ENCODE measurements around the gene CFB. TPM values are rescaled to one million over a fixed set of nuclear protein-coding genes. Genes with fewer than 3 reads are reported as not detected.
A peak's percentile ranks its signal among the peaks of the same experiment; 100 is the strongest.

CFB gene
- total RNA-seq (2014; rRNA removed; shearing (Covaris generic)), result 0.50 and 0.58 TPM in 2 replicates

- H3K27ac ChIP-seq, result no peak within 1 kb of the TSS; the same call in 1 of the 2 replicates
- H3K4me3 ChIP-seq, result no peak within 1 kb of the TSS
- no peaks in the 10 kb centered on the region for H3K9me3 ChIP-seq (replicated peaks)
- peaks cover 15% of the 10 kb centered on the region for H3K4me1 ChIP-seq (replicated peaks)
- H3K36me3 ChIP-seq, result peaks cover 1% of the 10 kb centered on the region
- no peaks in the 10 kb centered on the region for H3K27me3 ChIP-seq (replicated peaks)
- peak in 1 of 2 experiments; percentile 44 for DNase-seq (ENCODE audit: low read depth in 1 of 2, low spot score in 2 of 2)
These were observed at the start of gene CFB for GRCh38 chr6:31945507-31946369. CFB (plus strand) TSS chr6:31946095; CDS start chr6:31946222, 127 bp downstream.

GRCh38 chr6:31896493-31896855 lies 49.4 kb upstream of the CFB start:
- H3K4me3 ChIP-seq, result peak overlapping the region; percentile 86
- H3K36me3 ChIP-seq, result peaks cover 45% of the 10 kb centered on the region
- no peak for DNase-seq (ENCODE audit: low read depth in 1 of 2, low spot score in 2 of 2)
- H3K4me1 ChIP-seq (replicated peaks), result peaks cover 20% of the 10 kb centered on the region
- H3K9me3 ChIP-seq (replicated peaks), result no peaks in the 10 kb centered on the region
- no peaks in the 10 kb centered on the region for H3K27me3 ChIP-seq (replicated peaks)
- H3K27ac ChIP-seq, result peak overlapping the region; percentile 3; the same call in 1 of the 2 replicates

GRCh38 chr6:31896856-31897611 lies 48.9 kb upstream of the CFB start:
- Histone ChIP-seq H3K4me3 (peak overlapping the region; percentile 86), H3K4me1 (replicated peaks) (peaks cover 20% of the 10 kb centered on the region), H3K9me3 (replicated peaks) (no peaks in the 10 kb centered on the region), H3K27ac (peak overlapping the region; percentile 3; the same call in 1 of the 2 replicates), H3K36me3 (peaks cover 42% of the 10 kb centered on the region), H3K27me3 (replicated peaks) (no peaks in the 10 kb centered on the region)
- no peak for DNase-seq (ENCODE audit: low read depth in 1 of 2, low spot score in 2 of 2)

- Histone ChIP-seq H3K9me3 (replicated peaks) (no peaks in the 10 kb centered on the region), H3K4me1 (replicated peaks) (peaks cover 27% of the 10 kb centered on the region), H3K27me3 (replicated peaks) (no peaks in the 10 kb centered on the region), H3K36me3 (peaks cover 34% of the 10 kb centered on the region), H3K4me3 (peak within 1 kb of the TSS; percentile 86), H3K27ac (peak within 1 kb of the TSS; percentile 3; the same call in 1 of the 2 replicates)
- peak; percentile 82 for DNase-seq (ENCODE audit: low read depth in 1 of 2, low spot score in 2 of 2)
These were observed 48.1 kb upstream of the CFB start, which contains the start of gene EHMT2 for GRCh38 chr6:31897612-31898382. EHMT2 (minus strand) TSS chr6:31897698; CDS start chr6:31897677, 21 bp downstream.

- Histone ChIP-seq H3K9me3 (replicated peaks) (no peaks in the 10 kb centered on the region), H3K4me3 (peak overlapping the region; percentile 86), H3K27ac (no peak overlapping the region), H3K4me1 (replicated peaks) (peaks cover 29% of the 10 kb centered on the region), H3K27me3 (replicated peaks) (no peaks in the 10 kb centered on the region), H3K36me3 (peaks cover 27% of the 10 kb centered on the region)
- DNase-seq (ENCODE audit: low read depth in 1 of 2, low spot score in 2 of 2), result peak in 1 of 2 experiments; percentile 44
These were observed 47.4 kb upstream of the CFB start for GRCh38 chr6:31898383-31899011.

- Histone ChIP-seq H3K4me1 (replicated peaks) (peaks cover 29% of the 10 kb centered on the region), H3K9me3 (replicated peaks) (no peaks in the 10 kb centered on the region), H3K36me3 (peaks cover 25% of the 10 kb centered on the region), H3K27me3 (replicated peaks) (no peaks in the 10 kb centered on the region), H3K27ac (no peak overlapping the region), H3K4me3 (no peak overlapping the region)
- DNase-seq (ENCODE audit: low read depth in 1 of 2, low spot score in 2 of 2), result no peak
These were observed 46.7 kb upstream of the CFB start for GRCh38 chr6:31899215-31899614.

- Histone ChIP-seq H3K9me3 (replicated peaks) (no peaks in the 10 kb centered on the region), H3K4me3 (no peak overlapping the region), H3K36me3 (peaks cover 18% of the 10 kb centered on the region), H3K27ac (no peak overlapping the region), H3K4me1 (replicated peaks) (peaks cover 29% of the 10 kb centered on the region), H3K27me3 (replicated peaks) (no peaks in the 10 kb centered on the region)
- no peak for DNase-seq (ENCODE audit: low read depth in 1 of 2, low spot score in 2 of 2)
These were observed 45.8 kb upstream of the CFB start for GRCh38 chr6:31899882-31900722.

- Histone ChIP-seq H3K27me3 (replicated peaks) (no peaks in the 10 kb centered on the region), H3K27ac (no peak overlapping the region), H3K9me3 (replicated peaks) (no peaks in the 10 kb centered on the region), H3K4me3 (peak overlapping the region; percentile 51), H3K4me1 (replicated peaks) (peaks cover 29% of the 10 kb centered on the region), H3K36me3 (peaks cover 12% of the 10 kb centered on the region)
- no peak for DNase-seq (ENCODE audit: low read depth in 1 of 2, low spot score in 2 of 2)
These were observed 44.9 kb upstream of the CFB start for GRCh38 chr6:31900917-31901414.

GRCh38 chr6:31901415-31901952 lies 44.4 kb upstream of the CFB start:
- no peaks in the 10 kb centered on the region for H3K9me3 ChIP-seq (replicated peaks)
- peak in 1 of 2 experiments; percentile 28 for DNase-seq (ENCODE audit: low read depth in 1 of 2, low spot score in 2 of 2)
- no peaks in the 10 kb centered on the region for H3K27me3 ChIP-seq (replicated peaks)
- H3K4me3 ChIP-seq, result peak overlapping the region; percentile 51
- peaks cover 9% of the 10 kb centered on the region for H3K36me3 ChIP-seq
- 0 out of 2 replicates have a peak overlapping the region, but pooled peaks have one; percentile 18 for H3K27ac ChIP-seq
- H3K4me1 ChIP-seq (replicated peaks), result peaks cover 28% of the 10 kb centered on the region

GRCh38 chr6:31901953-31902643 lies 43.8 kb upstream of the CFB start, which contains the start of gene ZBTB12:
ZBTB12 (minus strand) TSS chr6:31902086; CDS start chr6:31901305, 781 bp downstream.
- Histone ChIP-seq H3K27ac (peak within 1 kb of the TSS; percentile 18; the same call in 1 of the 2 replicates), H3K27me3 (replicated peaks) (no peaks in the 10 kb centered on the region), H3K4me1 (replicated peaks) (peaks cover 23% of the 10 kb centered on the region), H3K36me3 (peaks cover 9% of the 10 kb centered on the region), H3K4me3 (peak within 1 kb of the TSS; percentile 51), H3K9me3 (replicated peaks) (no peaks in the 10 kb centered on the region)
- peak; percentile 92 to 94 for DNase-seq (ENCODE audit: low read depth in 1 of 2, low spot score in 2 of 2)

GRCh38 chr6:31903957-31904356 lies 41.9 kb upstream of the CFB start:
- Histone ChIP-seq H3K27me3 (replicated peaks) (no peaks in the 10 kb centered on the region), H3K4me1 (replicated peaks) (peaks cover 25% of the 10 kb centered on the region), H3K36me3 (peaks cover 5% of the 10 kb centered on the region; the same call in 1 of the 2 replicates), H3K27ac (no peak overlapping the region), H3K9me3 (replicated peaks) (no peaks in the 10 kb centered on the region), H3K4me3 (no peak overlapping the region)
- DNase-seq (ENCODE audit: low read depth in 1 of 2, low spot score in 2 of 2), result no peak

Data from SJSA1 (cell line).